ENCODE results near the gene GTF2A1.

The GTF2A1 gene

DNA sequence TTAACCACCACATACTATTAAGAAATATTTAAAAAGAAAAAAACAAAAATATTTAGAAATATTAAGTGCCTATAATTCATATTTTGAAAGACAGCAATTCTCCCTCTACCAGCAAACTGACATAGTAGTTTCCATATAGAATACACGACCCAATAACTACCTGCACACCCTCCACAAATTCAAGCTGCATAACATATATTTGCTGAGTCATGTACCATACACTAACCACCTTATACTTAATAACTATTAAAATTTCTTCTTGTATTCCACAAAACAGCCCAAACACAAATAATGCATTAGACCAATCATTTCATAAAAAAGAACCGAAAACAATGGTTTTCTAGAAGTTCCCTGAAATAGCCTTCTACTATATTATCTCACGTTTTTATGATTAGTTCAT is 21.7 kb downstream of the GTF2A1 start:
- Histone ChIP-seq H3K4me2 (ENCODE audit: low read length) (no peak overlapping the region), H3K36me3 (ENCODE audit: insufficient read depth, low read length) (peaks cover 77% of the 10 kb centered on the region)
- no peak for TF ChIP-seq EZH2 (IDR thresholded peaks at IDR 0.05; ENCODE audit: borderline replicate concordance, low read length)
- TF ChIP-seq, protein P1, sequence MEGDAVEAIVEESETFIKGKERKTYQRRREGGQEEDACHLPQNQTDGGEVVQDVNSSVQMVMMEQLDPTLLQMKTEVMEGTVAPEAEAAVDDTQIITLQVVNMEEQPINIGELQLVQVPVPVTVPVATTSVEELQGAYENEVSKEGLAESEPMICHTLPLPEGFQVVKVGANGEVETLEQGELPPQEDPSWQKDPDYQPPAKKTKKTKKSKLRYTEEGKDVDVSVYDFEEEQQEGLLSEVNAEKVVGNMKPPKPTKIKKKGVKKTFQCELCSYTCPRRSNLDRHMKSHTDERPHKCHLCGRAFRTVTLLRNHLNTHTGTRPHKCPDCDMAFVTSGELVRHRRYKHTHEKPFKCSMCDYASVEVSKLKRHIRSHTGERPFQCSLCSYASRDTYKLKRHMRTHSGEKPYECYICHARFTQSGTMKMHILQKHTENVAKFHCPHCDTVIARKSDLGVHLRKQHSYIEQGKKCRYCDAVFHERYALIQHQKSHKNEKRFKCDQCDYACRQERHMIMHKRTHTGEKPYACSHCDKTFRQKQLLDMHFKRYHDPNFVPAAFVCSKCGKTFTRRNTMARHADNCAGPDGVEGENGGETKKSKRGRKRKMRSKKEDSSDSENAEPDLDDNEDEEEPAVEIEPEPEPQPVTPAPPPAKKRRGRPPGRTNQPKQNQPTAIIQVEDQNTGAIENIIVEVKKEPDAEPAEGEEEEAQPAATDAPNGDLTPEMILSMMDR (IDR thresholded peaks at IDR 0.05; ENCODE audit: low read length), result no peak

GRCh38 chr14:81198651-81199050 is 22.1 kb downstream of the GTF2A1 start:
- H3K4me1 ChIP-seq (ENCODE audit: insufficient read depth, low read length, severe bottlenecking), result no peaks in the 10 kb centered on the region
- no peaks in the 10 kb centered on the region for H3K27me3 ChIP-seq (ENCODE audit: insufficient read depth, low read length)
- no peaks in the 10 kb centered on the region for H4K20me1 ChIP-seq (ENCODE audit: insufficient read depth, low read length)
- H3K36me3 ChIP-seq (ENCODE audit: insufficient read depth, low read length), result peaks cover 77% of the 10 kb centered on the region
- no peak overlapping the region for H3K9ac ChIP-seq (ENCODE audit: low read length)
- TF ChIP-seq EZH2 (IDR thresholded peaks at IDR 0.05; ENCODE audit: borderline replicate concordance, low read length), result no peak
- TF ChIP-seq, protein P1 (IDR thresholded peaks at IDR 0.05; ENCODE audit: low read length), result no peak
- no peak overlapping the region for H3K27ac ChIP-seq (ENCODE audit: low read depth, low read length, poor library complexity, severe bottlenecking)
- no peak overlapping the region for H3K4me3 ChIP-seq (ENCODE audit: low read depth, low read length, poor library complexity, severe bottlenecking)
- H3K9me3 ChIP-seq (ENCODE audit: low read length), result no peaks in the 10 kb centered on the region
- H3K4me2 ChIP-seq (ENCODE audit: low read length), result no peak overlapping the region
- no peak overlapping the region for H2AFZ ChIP-seq (ENCODE audit: low read length)
- no peaks in the 10 kb centered on the region for H3K9me2 ChIP-seq (ENCODE audit: low read depth, low read length)
- H3F3A ChIP-seq (ENCODE audit: insufficient read depth, low read length), result no peaks in the 10 kb centered on the region
- no peaks in the 10 kb centered on the region for H3K79me2 ChIP-seq (ENCODE audit: insufficient read depth, low read length)

More for the DNA sequence above, 21.7 kb downstream of the GTF2A1 start:
- Histone ChIP-seq H4K20me1 (ENCODE audit: insufficient read depth, low read length) (no peaks in the 10 kb centered on the region), H3F3A (ENCODE audit: insufficient read depth, low read length) (no peaks in the 10 kb centered on the region), H3K9ac (ENCODE audit: low read length) (no peak overlapping the region), H3K4me3 (ENCODE audit: low read depth, low read length, poor library complexity, severe bottlenecking) (no peak overlapping the region), H3K9me2 (ENCODE audit: low read depth, low read length) (no peaks in the 10 kb centered on the region), H3K4me1 (ENCODE audit: insufficient read depth, low read length, severe bottlenecking) (no peaks in the 10 kb centered on the region), H3K27me3 (ENCODE audit: insufficient read depth, low read length) (no peaks in the 10 kb centered on the region), H3K9me3 (ENCODE audit: low read length) (no peaks in the 10 kb centered on the region), H3K27ac (ENCODE audit: low read depth, low read length, poor library complexity, severe bottlenecking) (no peak overlapping the region), H2AFZ (ENCODE audit: low read length) (no peak overlapping the region), H3K79me2 (ENCODE audit: insufficient read depth, low read length) (no peaks in the 10 kb centered on the region)

DNA sequence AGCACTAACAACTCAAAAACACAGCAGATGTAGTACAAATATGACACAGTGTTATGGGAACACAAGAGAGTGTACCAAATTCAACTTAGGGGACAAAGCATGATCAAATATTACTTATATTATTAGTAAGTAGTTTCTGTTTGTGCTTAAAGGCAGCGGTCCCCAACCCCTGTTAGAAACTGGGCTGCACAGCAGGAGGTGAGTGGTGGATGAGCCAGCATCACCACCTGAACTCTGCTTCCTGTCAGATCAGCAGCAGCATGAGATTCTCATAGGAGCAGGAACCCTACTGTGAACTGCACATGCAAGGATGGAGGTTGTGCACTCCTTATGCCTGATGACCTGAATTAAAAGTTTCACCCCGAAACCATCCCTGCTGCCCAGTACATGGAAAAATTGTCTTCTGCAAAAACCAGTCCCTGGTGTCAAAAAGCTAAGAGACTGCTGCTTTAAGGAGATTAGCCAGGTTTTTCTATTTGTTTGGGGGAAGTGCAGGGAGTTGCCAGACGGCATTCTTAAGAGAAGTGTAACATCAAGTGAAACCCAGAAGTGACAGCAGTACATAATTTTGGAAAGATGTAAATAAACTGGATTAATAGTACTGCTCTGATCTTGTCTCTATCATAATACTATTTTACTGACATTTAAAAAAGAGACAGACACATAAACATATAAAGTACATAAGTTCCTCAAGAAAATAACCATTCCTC is 26.7 kb downstream of the GTF2A1 start:
- Histone ChIP-seq H3K27ac (ENCODE audit: low read depth, low read length, poor library complexity, severe bottlenecking) (no peak overlapping the region), H3K4me2 (ENCODE audit: low read length) (no peak overlapping the region), H3K4me1 (ENCODE audit: insufficient read depth, low read length, severe bottlenecking) (no peaks in the 10 kb centered on the region), H3K9me2 (ENCODE audit: low read depth, low read length) (no peaks in the 10 kb centered on the region), H4K20me1 (ENCODE audit: insufficient read depth, low read length) (no peaks in the 10 kb centered on the region), H3K27me3 (ENCODE audit: insufficient read depth, low read length) (no peaks in the 10 kb centered on the region), H3F3A (ENCODE audit: insufficient read depth, low read length) (no peaks in the 10 kb centered on the region), H3K79me2 (ENCODE audit: insufficient read depth, low read length) (no peaks in the 10 kb centered on the region), H3K4me3 (ENCODE audit: low read depth, low read length, poor library complexity, severe bottlenecking) (no peak overlapping the region), H2AFZ (ENCODE audit: low read length) (no peak overlapping the region), H3K9me3 (ENCODE audit: low read length) (no peaks in the 10 kb centered on the region), H3K9ac (ENCODE audit: low read length) (no peak overlapping the region), H3K36me3 (ENCODE audit: insufficient read depth, low read length) (peaks cover 69% of the 10 kb centered on the region)
- no peak for TF ChIP-seq EZH2 (IDR thresholded peaks at IDR 0.05; ENCODE audit: borderline replicate concordance, low read length)
- TF ChIP-seq, protein P1 (IDR thresholded peaks at IDR 0.05; ENCODE audit: low read length), result no peak
